Sigmoid colon (tissue), 7 donors: ENCODE results near the gene ADGRF3. TPM values are rescaled to one million over a fixed set of nuclear protein-coding genes. Genes with fewer than 3 reads are reported as not detected.
"Not testable (repeated sequence)": the region's sequence is repeated elsewhere in the genome, so short reads cannot be mapped to it uniquely, and the experiment has no call there.

Source experiments
- DNase-seq: peaks from one replicate; pipeline ENCODE4 v3.0.0-alpha.2; 2019
- H3K27ac ChIP-seq, 4 donors: fragments of 200-600 bp; sonication (generic); one replicate each; pipeline ENCODE4 v1.5.1; 2016 to 2019; ENCODE audit warnings: mild to moderate bottlenecking in 1 of 4
- H3K27me3 ChIP-seq, 3 donors: fragments of 200-600 bp; sonication (generic); one replicate each; pipeline ENCODE4 v1.5.1; 2019; ENCODE audit warnings: mild to moderate bottlenecking in 1 of 3
- H3K36me3 ChIP-seq, 4 donors: fragments of 200-600 bp; sonication (generic); one replicate each; pipeline ENCODE4 v1.5.1; 2016 to 2019
- H3K4me1 ChIP-seq, 4 donors: fragments of 200-600 bp; sonication (generic); one replicate each; pipeline ENCODE4 v1.5.1; 2017 to 2019
- H3K4me3 ChIP-seq, 4 donors: fragments of 200-600 bp; sonication (generic); one replicate each; pipeline ENCODE4 v1.5.1; 2017 to 2019; ENCODE audit warnings: mild to moderate bottlenecking in 2 of 4, moderate library complexity in 1 of 4
- H3K9me3 ChIP-seq, 4 donors: fragments of 200-600 bp in 3 of 4; sonication (generic) in 3 of 4; one replicate each; pipeline versions ENCODE4 v1.5.1 to v1.6.1; 2013 to 2019
- EP300 ChIP-seq, 4 donors: sonication (generic); formaldehyde crosslinking; IDR thresholded peaks; one replicate each; pipeline ENCODE4 v1.6.1; 2017; ENCODE audit warnings: antibody characterized with exemption in 4 of 4
- POLR2A ChIP-seq, 2 donors: fragments of 450-650 bp; IDR thresholded peaks; one replicate each; pipeline ENCODE4 v1.6.1; 2016; ENCODE audit warnings: antibody characterized with exemption in 2 of 2, mild to moderate bottlenecking in 2 of 2, moderate library complexity in 2 of 2
- POLR2AphosphoS5 ChIP-seq, 4 donors: sonication (generic); formaldehyde crosslinking; IDR thresholded peaks; one replicate each; pipeline ENCODE4 v1.6.1; 2017; ENCODE audit warnings: antibody characterized with exemption in 4 of 4
- WGBS, 2 donors: extraction: QIAGEN DNeasy Blood & Tissue Kit; methylation state at CpG; one replicate each; pipeline ENCODE4 v1.1.7; 2013; 5-methylcytosine and 5-hydroxymethylcytosine counted together
- intact Hi-C: fragments of 100-400 bp; cut with DNase I; formaldehyde crosslinking; loops from one replicate; pipeline ENCODE4 v1.15.1; 2023
- polyA plus RNA-seq, 3 donors: library from polyadenylated mRNA; stranded (reverse); fragments of 200-250 nt; gene quantifications; one replicate each; pipeline ENCODE4 v1.2.3, GENCODE V29; 2013
- total RNA-seq, 4 donors: library from RNA; depleted of rRNA; stranded (reverse); fragments of >200 nt; gene quantifications; one replicate each; pipeline ENCODE4 v1.1.0, GENCODE V29; 2016
- TF ChIP-seq, protein P1 (sequence below), 4 experiments: fragments of 450-650 bp in 3 of 4; fragments of 200-600 bp in 1 of 4; IDR thresholded peaks; one replicate each; pipeline ENCODE4 v1.5.1; 2016 to 2019; ENCODE audit warnings: antibody characterized with exemption in 4 of 4, mild to moderate bottlenecking in 3 of 4, moderate library complexity in 2 of 4
- donor health status: healthy with polysubstance abuse.
- donor health status: Bipolar disorder and iron deficiency.
- donor health status: healthy.

ADGRF3 gene
- total and polyA plus RNA-seq, 7 donors = 0.26 to 0.60 (median 0.28) TPM; not detected in 4

DNA sequence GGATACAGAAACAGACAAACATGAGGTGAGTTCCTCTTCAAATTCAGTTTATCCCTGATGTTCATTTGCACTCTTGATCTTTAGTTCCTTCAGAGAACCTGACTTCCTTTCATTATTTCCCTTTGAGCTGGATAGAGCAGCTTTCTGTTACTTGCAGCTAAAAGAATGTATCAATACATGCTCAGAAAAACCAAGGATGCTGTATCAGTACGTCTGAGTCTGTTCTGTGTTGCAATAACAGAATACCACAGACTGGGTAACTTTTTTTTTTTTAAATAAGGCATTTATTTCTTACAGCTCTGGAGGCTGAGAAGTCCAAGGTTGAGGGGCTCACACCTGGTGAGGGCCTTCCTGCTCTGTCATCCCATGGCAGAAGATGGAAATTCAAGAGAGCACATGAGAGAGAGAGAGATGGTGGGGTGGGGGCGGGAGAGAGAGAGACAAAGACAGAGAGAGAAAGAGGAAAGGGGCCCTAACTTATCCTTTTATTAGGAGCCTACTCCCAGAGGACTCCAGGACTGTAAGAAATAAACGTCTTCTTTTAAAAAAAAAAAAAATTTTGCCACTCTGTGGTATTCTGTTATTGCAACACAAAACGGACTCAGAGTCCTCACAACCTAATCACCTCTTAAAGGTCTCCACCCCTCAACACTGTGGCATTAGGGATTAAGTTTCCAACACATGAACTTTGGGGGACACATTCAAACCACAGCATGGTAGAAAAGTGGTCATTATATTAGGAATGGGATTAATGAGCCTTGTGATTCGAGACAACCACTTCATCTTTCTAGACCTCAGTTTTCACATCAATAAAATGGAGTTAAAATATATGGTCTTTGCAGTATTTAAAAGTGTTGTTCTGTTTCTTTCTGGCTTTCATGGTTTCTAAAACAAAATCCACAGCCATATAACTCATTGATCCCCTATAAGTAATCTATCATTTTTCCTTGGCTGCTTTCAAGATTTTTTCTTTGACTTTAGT is 19.0 kb downstream of the ADGRF3 start:
- Histone ChIP-seq H3K4me1 (peaks cover 0 to 3% (median 0%) of the 10 kb centered on the region in 4 donors), H3K27ac (no peak overlapping the region), H3K9me3 (no peaks in the 10 kb centered on the region), H3K27me3 (no peaks in the 10 kb centered on the region), H3K36me3 (no peaks in the 10 kb centered on the region), H3K4me3 (no peak overlapping the region)
- TF ChIP-seq POLR2A (IDR thresholded peaks at IDR 0.05) = no peak
- no peak for TF ChIP-seq EP300 (IDR thresholded peaks at IDR 0.05)
- TF ChIP-seq POLR2AphosphoS5 (IDR thresholded peaks at IDR 0.05) = no peak
- TF ChIP-seq, protein P1, sequence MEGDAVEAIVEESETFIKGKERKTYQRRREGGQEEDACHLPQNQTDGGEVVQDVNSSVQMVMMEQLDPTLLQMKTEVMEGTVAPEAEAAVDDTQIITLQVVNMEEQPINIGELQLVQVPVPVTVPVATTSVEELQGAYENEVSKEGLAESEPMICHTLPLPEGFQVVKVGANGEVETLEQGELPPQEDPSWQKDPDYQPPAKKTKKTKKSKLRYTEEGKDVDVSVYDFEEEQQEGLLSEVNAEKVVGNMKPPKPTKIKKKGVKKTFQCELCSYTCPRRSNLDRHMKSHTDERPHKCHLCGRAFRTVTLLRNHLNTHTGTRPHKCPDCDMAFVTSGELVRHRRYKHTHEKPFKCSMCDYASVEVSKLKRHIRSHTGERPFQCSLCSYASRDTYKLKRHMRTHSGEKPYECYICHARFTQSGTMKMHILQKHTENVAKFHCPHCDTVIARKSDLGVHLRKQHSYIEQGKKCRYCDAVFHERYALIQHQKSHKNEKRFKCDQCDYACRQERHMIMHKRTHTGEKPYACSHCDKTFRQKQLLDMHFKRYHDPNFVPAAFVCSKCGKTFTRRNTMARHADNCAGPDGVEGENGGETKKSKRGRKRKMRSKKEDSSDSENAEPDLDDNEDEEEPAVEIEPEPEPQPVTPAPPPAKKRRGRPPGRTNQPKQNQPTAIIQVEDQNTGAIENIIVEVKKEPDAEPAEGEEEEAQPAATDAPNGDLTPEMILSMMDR (IDR thresholded peaks at IDR 0.05) = no peak
- DNase-seq = no peak
- WGBS, 2 donors = 64 to 68% methylated on average over 5 of the region's 5 CpGs
- intact Hi-C loops = no loop called here

DNA sequence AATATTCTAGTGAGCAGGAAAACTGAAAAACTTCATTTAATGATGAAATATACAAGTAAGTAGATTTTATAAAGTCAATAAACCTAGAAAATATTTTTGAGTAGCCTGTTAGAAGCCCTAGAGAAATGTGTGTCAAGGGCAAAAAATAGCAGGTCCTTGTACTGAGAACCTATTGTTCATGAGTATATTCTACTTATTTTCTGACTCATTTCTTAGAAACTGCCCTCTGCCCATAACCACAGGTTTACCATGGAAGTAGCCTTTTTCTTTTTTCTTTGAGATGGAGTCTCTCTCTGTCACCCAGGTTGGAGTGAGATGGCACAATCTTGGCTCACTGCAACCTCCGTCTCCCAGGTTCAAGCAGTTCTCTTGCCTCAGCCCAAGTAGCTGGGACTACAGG is 20.1 kb downstream of the ADGRF3 start:
- H3K4me1 ChIP-seq = peaks cover 0 to 3% (median 0%) of the 10 kb centered on the region in 4 donors
- no peak overlapping the region for H3K4me3 ChIP-seq
- intact Hi-C loops = no loop called here
- H3K27ac ChIP-seq = no peak overlapping the region
- no peaks in the 10 kb centered on the region for H3K36me3 ChIP-seq
- WGBS, 2 donors = 90 to 97% methylated on average over 1 of the region's 1 CpG
- no peak for DNase-seq
- H3K27me3 ChIP-seq = no peaks in the 10 kb centered on the region
- no peaks in the 10 kb centered on the region for H3K9me3 ChIP-seq
- TF ChIP-seq POLR2A (IDR thresholded peaks at IDR 0.05) (no peak), EP300 (IDR thresholded peaks at IDR 0.05) (no peak), POLR2AphosphoS5 (IDR thresholded peaks at IDR 0.05) (no peak)
- TF ChIP-seq, protein P1 (IDR thresholded peaks at IDR 0.05) = no peak

DNA sequence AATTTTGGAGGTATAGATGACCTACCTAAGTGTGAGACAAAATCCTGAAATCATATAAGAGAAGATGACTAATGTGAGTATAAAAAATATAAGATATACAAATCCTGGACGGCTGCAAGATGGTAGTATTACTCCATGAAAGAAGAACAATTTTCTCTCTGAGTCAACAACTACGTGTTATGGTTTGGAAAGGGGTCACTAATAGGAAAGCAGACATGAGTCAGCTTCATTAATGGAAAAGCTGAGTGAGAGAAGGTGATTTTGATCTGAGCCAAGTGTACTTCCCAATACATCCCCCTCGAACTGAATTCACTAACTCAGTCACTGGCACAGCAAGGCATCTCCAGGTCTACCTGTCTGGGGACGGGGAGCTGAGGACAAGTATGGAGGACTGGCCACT is 20.7 kb downstream of the ADGRF3 start:
- intact Hi-C loops = no loop called here
- H3K4me1 ChIP-seq = peaks cover 0 to 3% (median 0%) of the 10 kb centered on the region in 4 donors
- no peak overlapping the region for H3K27ac ChIP-seq
- no peak for TF ChIP-seq EP300 (IDR thresholded peaks at IDR 0.05)
- WGBS, 2 donors = 74 to 81% methylated on average over 4 of the region's 4 CpGs
- H3K4me3 ChIP-seq = no peak overlapping the region
- no peaks in the 10 kb centered on the region for H3K27me3 ChIP-seq
- no peaks in the 10 kb centered on the region for H3K36me3 ChIP-seq
- no peak for DNase-seq
- H3K9me3 ChIP-seq = no peaks in the 10 kb centered on the region

DNA sequence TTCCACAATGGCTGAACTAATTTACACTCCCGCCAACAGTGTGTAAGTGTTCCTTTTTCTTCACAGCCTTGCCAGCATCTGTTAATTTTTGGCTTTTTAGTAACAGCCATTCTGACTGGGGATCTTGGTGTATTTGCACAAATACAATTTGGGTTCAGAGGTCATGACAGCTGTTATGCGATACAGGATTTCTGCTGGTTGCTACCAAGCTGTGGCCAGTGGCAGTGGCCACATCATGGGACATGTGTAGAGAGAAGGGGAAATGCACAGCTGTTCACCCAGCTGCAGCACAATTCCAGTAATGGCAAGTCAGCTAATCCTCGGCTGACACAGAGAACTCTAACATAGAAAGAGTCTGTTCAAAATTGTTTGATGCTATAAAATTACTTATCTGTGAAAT is 21.7 kb downstream of the ADGRF3 start:
- H3K4me3 ChIP-seq = no peak overlapping the region
- intact Hi-C loops = no loop called here
- no peaks in the 10 kb centered on the region for H3K36me3 ChIP-seq
- H3K9me3 ChIP-seq = no peaks in the 10 kb centered on the region
- no peaks in the 10 kb centered on the region for H3K4me1 ChIP-seq
- WGBS, 2 donors = 55 to 68% methylated on average over 3 of the region's 3 CpGs
- no peak for DNase-seq
- TF ChIP-seq, protein P1 (IDR thresholded peaks at IDR 0.05) = no peak
- TF ChIP-seq POLR2A (IDR thresholded peaks at IDR 0.05) (no peak), POLR2AphosphoS5 (IDR thresholded peaks at IDR 0.05) (no peak), EP300 (IDR thresholded peaks at IDR 0.05) (no peak)
- H3K27me3 ChIP-seq = no peaks in the 10 kb centered on the region
- no peak overlapping the region for H3K27ac ChIP-seq

DNA sequence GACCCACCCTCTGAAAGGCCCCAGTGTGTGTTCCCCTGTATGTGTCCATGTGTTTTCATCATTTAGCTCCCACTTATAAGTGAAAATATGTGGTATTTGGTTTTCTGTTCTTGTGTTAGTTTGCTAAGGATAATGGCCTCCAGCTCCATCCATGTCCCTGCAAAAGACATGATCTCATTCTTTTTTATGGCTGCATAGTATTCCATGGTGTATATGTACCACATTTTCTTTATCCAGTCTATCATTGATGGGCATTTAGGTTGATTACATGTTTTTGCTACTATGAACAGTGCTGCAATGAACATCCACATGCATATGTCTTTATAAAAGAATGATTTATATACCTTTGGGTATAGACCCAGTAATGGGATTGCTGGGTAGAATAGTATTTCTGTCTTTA is 22.1 kb downstream of the ADGRF3 start:
- H3K27me3 ChIP-seq, H3K9me3 ChIP-seq, H3K27ac ChIP-seq, H3K4me3 ChIP-seq, H3K36me3 ChIP-seq, intact Hi-C loops, DNase-seq, H3K4me1 ChIP-seq: not testable (repeated sequence)
